Right hindlimb (tissue), 1 donor: ENCODE results near the gene RNLS.
A peak's percentile ranks its signal among the peaks of the same experiment; 100 is the strongest.
"Not testable (repeated sequence)": the region's sequence is repeated elsewhere in the genome, so short reads cannot be mapped to it uniquely, and the experiment has no call there.

Source experiments
- DNase-seq: peaks from one replicate; pipeline ENCODE4 v3.0.0-alpha.2; 2018

The RNLS gene

DNA sequence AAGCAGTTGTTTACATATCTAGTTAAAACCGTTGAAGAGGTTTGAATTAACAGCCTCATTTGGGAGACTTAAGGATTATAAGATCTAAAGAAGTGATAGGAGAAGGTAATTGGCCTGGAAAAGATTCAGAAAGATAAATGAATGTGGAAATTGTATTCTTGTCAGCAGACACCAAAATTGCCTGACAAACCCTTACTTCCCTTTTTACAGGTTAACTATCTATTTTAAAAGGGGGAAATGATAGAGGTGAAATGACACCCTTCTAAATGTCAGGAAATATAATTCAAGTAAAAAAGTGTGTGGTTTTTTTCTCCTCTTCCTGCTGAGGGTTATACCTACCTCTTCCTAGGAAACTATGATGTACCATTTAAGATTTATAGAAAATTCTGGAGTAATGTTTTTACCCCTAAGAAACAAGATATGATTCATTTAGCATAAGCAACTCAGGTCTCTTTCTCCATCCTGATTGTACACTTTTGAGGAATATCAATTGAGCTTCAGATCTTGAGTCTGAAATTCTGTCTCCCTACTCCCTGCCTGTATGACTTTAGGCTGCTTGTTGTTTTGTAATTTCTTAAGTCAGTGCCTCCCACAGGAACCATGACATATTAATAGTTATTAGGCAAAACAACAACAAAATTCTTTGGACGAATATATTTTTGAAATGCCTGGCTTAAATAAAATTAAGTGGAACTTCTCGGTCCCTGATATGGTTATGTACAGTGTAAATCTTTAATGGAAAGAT lies 250.4 kb downstream of the RNLS start:
- no peak for DNase-seq

DNA sequence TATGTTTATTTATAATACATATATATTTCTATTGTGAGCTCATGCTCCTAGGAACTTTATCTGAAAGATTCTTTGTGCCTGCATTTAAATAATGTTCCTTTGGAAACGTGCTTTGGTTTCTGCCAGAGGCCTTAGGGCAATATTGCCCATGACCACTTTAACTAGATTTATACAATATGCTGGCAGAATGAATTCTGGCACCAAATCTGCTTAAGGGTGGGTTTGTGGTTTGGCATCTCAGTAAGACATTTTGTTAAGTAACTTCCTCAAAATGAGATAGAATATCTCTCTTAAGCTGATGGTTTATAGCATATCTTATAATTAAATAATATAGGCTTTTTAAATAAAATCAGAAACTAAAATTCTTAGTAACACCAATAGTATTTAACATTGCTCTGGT lies 252.9 kb downstream of the RNLS start:
- DNase-seq = no peak

DNA sequence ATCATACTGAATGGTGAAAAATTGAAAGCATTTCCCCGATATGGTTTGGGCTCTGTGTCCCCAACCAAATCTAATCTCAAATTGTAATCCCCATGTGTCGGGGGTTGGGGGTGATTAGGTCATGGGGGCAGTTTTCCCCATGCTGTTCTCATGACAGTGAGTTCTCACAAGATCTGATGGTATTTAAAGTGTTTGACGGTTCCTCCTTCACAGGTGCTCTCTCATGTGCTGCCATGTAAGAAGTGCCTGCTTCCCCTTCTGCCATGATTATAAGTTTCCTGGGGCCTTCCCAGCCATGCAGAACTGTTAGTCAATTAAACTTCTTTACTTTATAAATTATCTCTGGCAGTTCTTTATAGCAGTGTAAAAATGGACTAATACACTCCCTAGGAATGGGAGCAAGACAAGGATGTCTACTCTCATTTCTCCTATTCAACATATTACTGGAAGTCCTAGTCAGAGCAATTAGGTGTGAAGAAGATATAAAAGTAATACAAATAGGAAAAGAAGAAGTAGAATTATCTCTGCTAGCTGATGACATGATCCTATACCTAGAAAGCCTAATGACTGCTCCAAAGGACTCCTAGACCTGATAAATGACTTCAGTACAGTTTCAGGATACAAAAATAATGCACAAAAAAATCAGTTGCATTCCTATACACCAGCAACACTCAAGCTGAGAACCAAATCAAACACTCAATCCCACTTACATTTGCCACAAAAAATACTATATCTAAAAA lies 260.6 kb downstream of the RNLS start:
- no peak for DNase-seq

DNA sequence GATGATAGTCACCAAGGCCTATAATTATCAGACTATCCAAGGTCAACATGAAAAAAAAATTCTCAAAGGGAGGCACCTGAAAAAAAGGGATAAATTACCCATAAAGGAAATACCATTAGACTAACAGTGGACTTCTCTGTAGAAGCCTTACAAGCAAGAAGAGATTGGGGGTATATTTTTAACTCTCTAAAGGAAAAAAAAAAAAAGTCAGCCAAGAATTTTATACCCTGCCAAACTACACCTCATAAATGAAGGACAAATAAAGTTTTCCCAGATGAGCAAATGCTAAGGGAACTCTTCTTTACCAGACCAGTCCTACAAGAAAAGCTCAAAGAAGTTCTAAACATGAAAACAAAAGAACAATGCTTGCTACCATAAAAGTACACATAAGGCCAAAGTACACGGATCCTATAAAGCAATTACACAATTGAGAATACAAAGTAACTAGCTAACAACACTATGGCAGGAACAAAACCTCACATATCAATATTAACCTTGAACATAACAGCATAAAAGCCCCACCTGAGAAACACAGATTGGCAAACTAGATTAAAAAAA lies 263.1 kb downstream of the RNLS start:
- no peak for DNase-seq

DNA sequence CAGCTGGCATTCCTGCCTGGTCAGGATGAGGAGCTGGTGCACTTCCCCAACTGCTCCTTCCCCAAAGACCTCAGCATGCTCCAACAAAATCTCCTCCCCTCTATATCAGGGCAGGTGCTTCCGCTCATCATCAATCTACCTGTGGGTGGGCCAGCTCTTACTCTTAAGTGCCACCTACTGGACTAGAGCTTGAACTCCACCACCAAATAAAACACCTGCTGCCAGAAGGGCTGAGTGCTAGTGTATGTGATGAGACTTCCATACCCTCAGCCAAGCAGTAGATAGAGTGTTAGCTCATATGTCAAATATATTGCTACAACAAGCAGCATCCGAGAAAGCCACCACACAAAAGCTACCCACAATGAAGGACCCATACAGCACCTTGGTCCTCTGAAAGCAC lies 264.3 kb downstream of the RNLS start:
- no peak for DNase-seq

DNA sequence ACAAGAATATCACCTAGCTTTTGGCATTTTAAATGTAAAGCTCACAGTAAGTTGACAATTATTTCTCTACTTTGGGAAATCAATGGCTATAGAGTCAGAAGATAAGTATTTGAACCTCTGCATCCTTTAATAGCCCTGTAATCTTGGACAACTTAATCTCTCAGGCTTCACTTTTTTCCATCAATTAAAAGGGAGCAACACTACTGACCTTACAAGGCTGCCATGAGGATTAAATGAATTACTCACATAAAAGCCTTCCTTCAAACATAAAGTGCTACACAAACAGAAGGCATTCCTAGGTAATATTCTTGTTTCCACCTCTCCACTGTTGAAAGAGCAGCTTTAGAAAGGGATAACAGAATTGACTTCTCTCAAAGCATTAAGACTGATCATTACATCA lies 266.0 kb downstream of the RNLS start:
- DNase-seq = no peak

DNA sequence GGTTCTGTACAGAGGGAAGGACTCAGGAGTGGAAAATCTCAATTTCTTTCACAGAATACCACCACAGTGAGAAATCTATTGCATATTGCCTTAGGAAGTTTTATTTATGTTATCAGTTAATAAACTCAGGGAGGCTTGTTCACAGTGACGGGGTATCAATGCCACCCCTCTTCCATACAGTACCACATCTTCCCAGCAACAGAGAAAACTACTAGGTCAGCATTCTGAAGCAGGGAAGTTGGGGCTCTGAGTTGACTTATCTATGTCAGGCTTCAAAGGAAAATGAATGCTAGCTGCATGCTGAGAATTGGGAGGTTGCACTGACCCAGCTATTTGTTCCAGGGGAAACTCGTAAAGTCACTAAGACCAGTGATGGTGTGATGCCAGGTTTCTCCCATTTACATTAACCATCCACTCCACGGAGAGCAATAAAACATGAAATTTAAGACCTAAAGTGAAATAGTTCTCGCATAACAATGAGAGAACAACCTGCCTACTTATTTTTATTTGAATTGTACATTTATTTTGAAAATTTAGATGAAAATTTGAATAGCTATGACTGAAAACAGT lies 266.7 kb downstream of the RNLS start:
- no peak for DNase-seq

DNA sequence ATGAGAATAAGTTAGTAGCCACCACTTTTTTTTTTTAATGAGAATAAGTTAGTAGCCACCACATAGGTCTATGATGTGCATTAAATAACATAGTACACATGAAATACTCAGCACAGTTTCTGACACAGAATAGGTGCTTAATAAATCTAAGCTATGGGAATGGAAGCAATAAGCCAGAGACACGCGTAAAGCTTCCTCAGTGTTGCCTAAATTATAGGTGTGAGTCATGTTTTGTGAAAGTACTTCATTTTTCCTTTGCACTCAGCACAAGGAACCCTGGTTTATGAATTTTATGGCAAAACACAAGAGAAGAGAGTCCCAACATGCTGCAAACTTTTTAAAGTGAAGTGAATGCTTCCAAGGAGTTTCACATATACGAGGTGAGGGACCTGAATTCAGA lies 267.4 kb downstream of the RNLS start:
- no peak for DNase-seq

DNA sequence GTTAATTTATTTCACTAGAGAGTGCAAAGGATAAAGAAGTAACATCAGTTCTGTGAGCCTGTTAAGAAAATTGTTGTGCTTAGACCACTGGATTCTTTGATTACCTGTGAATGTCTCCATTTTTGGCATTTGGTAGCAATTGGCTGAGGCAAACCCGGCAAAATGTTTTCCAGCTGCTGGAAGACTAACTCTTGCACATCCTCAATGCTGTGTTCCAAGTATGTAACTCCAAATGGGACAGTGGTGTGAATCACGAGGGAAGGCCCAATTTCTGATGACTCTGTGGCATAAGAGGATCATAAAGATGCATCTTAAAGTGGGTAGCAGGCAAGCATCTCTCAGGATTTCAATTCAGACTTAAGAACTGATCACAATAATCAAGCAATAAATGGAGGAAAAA lies 268.8 kb downstream of the RNLS start:
- DNase-seq = no peak

DNA sequence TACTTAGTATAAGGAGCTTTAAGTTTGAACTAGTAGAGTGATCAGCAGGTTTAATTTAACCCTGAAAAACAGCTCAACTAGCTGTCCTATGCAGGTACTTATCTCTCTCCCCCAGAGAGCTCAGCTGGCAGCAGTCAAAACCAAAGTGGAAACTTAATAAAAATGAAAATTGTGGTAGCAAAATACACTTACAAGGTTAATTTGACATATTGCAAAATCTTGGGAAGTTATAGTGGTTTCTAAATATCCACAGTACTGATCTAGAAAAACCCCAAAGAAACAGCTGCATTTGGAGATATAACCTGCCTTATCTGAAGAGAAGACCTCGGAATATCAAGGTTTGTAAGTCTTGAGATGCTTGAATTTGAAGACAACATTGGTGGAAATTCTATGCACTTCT lies 269.2 kb downstream of the RNLS start:
- no peak for DNase-seq

DNA sequence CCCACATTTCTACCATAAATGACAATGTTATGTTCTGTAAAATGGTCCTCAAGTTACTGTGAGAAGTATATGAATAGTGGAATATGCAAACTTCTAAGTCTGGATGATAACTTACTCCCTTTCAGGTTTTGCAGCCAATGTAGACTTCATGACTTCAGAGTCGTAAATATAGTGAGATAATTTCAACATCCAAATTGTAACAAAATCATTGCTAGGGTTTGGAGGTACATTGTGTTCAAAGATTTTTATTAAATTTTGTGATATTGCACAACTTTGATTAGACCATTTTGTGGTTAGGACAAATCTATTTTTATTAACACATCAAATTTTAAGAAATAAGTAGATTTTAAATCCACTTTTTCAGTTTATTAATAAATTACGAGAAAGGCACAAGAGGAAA lies 270.3 kb downstream of the RNLS start:
- DNase-seq = no peak

DNA sequence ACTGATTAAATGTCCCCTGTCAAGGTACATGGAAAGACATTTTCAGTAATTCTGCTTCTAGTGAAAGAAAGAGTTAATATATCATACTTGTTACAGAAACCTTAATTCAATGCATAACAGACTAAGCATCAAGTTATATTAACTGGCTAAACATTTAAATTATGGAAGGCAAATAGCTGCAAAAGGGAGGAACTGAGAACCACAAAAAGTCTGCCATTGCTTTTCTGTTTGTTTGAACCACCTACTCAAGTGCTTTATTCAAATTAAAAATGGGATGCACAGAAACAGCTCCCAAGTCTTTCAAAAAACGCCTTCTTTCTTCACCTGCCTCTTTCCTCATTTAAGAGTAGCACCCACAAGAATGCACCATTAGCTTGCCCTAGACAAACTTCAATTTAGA lies 271.9 kb downstream of the RNLS start:
- no peak for DNase-seq

DNA sequence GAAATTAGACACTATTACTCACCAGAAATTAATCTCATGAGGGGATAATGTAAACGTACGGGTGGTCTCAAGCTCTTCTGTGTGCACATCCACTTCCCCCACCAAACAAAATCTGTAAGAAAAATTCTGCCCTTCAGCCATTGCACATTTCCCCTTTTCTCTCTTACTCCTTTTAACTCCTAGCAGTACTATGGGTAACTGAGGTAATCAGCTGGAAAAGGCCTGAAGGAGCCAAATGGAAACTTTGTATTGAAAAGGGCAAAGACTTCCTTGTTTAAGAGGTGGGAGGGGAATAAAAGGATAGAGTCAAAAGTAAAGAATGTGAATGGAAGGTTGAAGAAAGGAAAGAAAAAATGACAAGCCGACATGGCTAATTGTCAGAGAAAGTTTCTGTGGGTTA lies 273.8 kb downstream of the RNLS start:
- no peak for DNase-seq

DNA sequence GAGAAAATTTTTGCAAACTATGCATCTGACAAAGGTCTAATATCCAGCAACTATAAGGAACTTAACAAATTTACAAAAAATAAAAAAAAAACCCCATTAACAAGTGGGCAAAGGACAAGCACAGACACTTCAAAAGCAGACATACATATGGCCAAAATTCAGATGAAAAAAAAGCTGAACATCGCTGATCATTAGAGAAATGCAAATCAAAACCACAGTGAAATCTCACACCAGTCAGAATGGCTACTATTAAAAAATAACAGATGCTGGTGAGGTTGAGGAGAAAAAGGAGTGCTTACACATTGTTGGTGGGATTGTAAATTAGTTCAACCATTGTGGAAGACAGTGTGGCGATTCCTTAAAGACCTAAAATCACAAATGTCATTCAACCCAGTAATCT lies 274.8 kb downstream of the RNLS start:
- not testable (repeated sequence) for DNase-seq

DNA sequence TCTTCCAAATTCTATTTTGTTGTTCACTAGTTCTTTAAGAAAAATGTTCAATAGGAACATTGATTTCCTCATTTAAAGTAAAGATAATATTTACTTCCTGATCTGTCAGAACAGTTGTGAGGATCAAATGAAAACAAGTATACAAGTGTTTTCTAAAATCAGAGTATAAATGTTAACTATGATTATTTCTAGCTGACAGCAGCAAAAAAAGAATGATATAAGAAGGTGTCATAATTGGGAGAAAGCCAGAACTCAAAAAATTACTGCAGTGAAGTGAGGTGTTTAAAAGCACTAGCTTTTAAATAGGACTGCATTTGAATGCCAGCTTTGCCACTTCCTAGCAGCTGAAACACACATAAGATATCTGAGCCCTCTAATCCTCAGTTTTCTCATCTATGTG lies 283.3 kb downstream of the RNLS start:
- DNase-seq = no peak

DNA sequence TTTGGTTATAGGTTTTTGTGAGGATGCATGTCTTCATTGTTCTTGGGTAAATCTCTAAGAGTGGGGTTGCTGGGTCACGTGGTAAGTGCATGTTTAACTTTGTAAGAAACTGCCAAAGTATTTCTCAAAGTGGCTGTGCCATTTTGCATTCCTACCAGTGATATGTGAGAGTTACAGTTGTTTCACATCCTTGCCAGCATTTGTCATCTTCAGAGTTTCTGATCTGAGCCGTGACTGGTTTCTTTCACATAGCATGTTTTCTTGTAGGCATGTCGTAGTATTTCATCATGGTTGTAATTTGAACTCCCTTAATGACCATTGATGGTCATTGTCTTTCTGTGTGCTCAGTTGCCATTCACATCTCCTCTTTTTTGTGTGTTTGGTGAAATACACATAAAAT lies 286.0 kb downstream of the RNLS start:
- no peak for DNase-seq

DNA sequence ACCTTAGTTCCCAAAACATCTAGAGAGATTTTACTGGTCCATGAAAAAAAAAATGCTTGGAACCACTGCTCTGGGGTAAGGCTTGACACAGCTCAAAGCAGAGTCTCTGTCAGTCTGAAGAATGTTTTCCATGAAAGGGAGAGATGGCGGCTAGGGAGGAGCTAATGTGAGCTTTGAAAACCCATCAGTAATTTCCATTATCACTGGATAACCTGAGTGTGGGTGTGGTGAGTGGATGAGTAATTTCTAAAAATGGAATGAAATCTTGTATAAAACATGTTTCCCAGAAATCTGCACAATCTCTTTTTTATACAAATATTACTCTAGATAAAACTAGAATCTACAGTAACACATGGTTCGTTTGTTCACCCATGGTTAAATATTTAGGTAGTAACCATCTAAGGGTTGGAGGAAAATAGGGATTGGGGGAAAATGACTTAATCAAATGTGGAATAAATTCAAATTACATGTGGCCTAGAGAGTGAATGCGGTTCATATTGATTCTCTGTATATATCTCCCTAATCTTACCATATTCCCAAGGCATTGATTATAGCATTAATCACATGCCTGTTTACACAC lies 289.4 kb downstream of the RNLS start:
- DNase-seq = no peak

DNA sequence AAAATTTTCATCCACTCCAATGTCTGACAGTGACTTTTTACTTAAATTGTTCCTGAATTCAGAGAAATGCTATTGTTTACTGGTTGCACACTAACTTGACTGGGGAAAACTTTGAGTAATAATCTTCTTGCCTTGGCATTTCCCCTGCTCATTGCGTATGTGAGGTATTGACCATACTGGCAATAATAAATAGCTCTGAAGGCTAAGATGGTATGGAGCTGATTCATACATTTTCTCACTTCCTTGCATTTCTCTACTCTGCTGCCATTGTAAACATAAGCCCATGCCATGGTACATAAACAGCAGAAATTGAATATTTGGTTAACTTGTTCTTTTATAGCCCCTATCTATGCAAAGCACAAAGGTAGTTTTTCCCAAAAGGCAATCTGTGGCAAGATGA lies 290.0 kb downstream of the RNLS start:
- DNase-seq = no peak

DNA sequence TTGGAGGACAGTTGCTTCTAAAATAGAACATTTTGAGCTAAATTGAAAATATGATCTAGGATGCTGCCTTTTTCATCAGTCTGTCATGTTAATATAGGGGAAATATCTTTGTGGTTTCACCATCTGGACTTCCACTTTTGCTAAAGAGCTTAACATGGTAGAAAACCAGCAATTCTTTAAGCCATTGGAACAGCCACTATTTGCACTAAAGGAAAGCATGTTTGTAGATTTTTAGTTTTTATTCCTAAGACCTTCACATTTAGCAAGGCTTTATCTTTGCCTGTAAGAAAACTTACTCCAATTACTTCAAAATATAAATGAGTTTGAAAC lies 291.0 kb downstream of the RNLS start:
- no peak for DNase-seq

DNA sequence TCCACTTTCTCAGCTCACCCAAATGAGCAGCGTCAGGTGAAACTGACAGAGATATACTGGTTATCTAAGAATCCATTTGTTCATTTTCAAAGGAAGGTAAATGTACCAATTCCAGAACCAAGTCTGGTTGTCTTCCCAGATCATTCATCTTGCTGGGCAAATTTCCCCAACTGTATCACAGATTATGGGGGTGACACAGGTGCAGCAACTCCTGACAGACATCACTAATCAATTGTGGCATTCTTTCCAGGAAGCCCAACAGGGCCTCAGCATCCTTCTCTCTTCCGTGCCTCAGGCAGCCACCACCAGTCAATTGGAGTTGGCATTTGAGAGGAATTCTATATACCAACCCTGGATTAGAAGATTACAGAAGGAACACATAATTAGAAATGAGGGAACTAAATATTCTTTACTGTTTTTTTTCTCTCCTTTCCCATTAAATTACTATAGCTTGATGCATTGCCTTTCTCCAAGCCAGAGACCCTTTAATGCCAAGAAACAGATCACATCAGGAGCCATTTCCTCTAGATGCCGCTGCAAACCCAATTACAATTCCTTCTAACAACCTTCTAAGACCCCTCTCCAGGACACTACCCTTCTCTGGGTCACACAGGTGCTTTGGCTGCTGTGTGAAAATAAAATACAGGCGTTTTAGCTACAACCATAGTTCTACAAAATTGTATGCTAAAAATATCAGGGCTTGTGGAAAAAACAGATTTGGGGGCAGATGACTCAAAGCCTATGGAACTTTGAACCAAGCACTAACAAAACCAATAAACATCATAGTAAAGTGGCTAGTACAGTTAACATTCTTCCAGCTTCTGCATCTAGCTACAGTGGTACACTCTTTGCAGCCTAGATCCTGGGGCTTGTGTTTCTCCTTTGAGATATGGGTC lies 291.6 kb downstream of the RNLS start:
- no peak for DNase-seq

DNA sequence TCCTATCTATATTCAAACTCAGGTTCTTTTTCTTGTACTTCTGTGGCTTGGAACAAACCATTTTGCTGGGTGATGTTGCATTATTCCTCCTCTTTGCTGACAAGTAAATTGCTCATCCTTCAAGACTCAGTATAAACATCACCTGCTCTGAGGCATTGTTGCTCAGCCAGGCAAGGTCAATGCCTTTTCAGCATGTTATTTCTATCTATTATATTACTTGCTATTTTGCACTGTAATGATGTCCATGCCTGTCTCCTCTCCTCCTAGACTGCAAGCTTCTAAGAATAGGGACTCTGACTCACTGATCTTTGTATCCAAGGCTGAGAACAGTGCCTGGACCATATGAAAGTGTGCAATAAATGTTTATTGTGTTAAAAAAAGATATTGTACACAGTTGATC lies 293.8 kb downstream of the RNLS start:
- no peak for DNase-seq

DNA sequence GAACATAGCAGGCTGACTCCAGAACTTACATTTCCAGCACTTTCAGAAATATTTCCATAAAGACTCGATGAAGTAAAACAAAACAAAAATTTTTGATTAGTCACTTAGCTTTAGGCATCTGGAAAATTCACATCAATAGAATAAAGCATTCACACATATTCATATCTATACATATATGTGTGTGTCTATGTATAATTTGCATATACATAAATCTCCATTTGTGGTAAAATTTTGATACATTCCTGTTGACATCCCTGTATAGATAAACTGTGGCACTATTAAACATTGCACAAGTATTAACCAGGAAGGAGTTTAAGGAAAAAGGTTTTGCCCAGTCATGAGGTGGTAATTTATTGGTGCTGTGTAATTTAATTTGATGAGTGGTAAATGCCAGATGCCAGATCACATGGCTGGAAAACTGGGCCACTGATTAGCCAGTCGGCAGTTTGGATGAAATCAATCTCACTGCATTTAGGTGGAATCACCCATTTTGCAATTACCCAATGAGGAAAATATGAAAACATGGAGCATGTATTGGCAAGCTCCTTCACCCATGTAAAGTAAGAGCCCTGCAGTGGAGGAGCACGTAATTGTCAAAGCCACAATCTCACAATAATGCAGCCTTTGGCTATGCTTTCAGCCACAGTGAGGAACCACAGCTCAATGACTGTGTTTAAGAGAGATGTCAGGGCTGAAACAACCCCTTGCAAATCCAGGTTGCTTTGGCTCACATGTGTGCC lies 294.6 kb downstream of the RNLS start:
- peak; percentile 30 for DNase-seq
